ENCODE measurements around the gene TMEM184A. TPM values are rescaled to one million over a fixed set of nuclear protein-coding genes. Genes with fewer than 3 reads are reported as not detected.
A peak's percentile ranks its signal among the peaks of the same experiment; 100 is the strongest.
"Not testable (repeated sequence)": the region's sequence is repeated elsewhere in the genome, so short reads cannot be mapped to it uniquely, and the experiment has no call there.

TMEM184A gene
- total and polyA plus RNA-seq, 2 of the 13 experiments (the other 11 are each of a cell fraction or from before 2014, with no cell fraction given): 9.5 to 20.4 TPM

GRCh38 chr7:1515509-1515967, 40.5 kb downstream of the TMEM184A start (continued):
- TF ChIP-seq, protein P1, sequence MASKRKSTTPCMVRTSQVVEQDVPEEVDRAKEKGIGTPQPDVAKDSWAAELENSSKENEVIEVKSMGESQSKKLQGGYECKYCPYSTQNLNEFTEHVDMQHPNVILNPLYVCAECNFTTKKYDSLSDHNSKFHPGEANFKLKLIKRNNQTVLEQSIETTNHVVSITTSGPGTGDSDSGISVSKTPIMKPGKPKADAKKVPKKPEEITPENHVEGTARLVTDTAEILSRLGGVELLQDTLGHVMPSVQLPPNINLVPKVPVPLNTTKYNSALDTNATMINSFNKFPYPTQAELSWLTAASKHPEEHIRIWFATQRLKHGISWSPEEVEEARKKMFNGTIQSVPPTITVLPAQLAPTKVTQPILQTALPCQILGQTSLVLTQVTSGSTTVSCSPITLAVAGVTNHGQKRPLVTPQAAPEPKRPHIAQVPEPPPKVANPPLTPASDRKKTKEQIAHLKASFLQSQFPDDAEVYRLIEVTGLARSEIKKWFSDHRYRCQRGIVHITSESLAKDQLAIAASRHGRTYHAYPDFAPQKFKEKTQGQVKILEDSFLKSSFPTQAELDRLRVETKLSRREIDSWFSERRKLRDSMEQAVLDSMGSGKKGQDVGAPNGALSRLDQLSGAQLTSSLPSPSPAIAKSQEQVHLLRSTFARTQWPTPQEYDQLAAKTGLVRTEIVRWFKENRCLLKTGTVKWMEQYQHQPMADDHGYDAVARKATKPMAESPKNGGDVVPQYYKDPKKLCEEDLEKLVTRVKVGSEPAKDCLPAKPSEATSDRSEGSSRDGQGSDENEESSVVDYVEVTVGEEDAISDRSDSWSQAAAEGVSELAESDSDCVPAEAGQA (IDR thresholded peaks at IDR 0.05; ENCODE audit: low read depth): 0 out of 2 replicates have a peak, but pooled peaks have one; percentile 52
- TF ChIP-seq, protein P1 (CRISPR knock-in tag; IDR thresholded peaks at IDR 0.05; ENCODE audit: borderline replicate concordance): not testable (repeated sequence)
- TF ChIP-seq HNF4G (IDR thresholded peaks at IDR 0.05; ENCODE audit: borderline replicate concordance, low read depth, low read length): 0 out of 2 replicates have a peak, but pooled peaks have one; percentile 26
- not testable (repeated sequence) for TF ChIP-seq HNF4G (CRISPR knock-in tag; IDR thresholded peaks at IDR 0.05; ENCODE audit: borderline replicate concordance, low read depth)
- 0 out of 2 replicates have a peak, but pooled peaks have one; percentile 26 for TF ChIP-seq SP4 (CRISPR knock-in tag; IDR thresholded peaks at IDR 0.05)
- TF ChIP-seq, protein P2, sequence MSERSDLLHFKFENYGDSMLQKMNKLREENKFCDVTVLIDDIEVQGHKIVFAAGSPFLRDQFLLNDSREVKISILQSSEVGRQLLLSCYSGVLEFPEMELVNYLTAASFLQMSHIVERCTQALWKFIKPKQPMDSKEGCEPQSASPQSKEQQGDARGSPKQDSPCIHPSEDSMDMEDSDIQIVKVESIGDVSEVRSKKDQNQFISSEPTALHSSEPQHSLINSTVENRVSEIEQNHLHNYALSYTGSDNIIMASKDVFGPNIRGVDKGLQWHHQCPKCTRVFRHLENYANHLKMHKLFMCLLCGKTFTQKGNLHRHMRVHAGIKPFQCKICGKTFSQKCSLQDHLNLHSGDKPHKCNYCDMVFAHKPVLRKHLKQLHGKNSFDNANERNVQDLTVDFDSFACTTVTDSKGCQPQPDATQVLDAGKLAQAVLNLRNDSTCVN (CRISPR knock-in tag; IDR thresholded peaks at IDR 0.05; ENCODE audit: borderline replicate concordance): peak; percentile 55
- peak; percentile 56 for TF ChIP-seq ZNF350 (CRISPR knock-in tag; IDR thresholded peaks at IDR 0.05; ENCODE audit: borderline replicate concordance, low read depth)
- TF ChIP-seq ESRRA (CRISPR knock-in tag; IDR thresholded peaks at IDR 0.05; ENCODE audit: low read depth): peak; percentile 100
- TF ChIP-seq HOXA3 (CRISPR knock-in tag; IDR thresholded peaks at IDR 0.05): peak; percentile 84; the same call in 1 of the 2 replicates
- TF ChIP-seq, protein P3, sequence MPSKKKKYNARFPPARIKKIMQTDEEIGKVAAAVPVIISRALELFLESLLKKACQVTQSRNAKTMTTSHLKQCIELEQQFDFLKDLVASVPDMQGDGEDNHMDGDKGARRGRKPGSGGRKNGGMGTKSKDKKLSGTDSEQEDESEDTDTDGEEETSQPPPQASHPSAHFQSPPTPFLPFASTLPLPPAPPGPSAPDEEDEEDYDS (CRISPR knock-in tag; IDR thresholded peaks at IDR 0.05): 0 out of 2 replicates have a peak, but pooled peaks have one; percentile 13
- peak; percentile 54; the same call in 1 of the 2 replicates for TF ChIP-seq ZBTB38 (CRISPR knock-in tag; IDR thresholded peaks at IDR 0.05)
- TF ChIP-seq ZNF768 (CRISPR knock-in tag; IDR thresholded peaks at IDR 0.05): 0 out of 2 replicates have a peak, but pooled peaks have one; percentile 15
- TF ChIP-seq ZNF430 (CRISPR knock-in tag; IDR thresholded peaks at IDR 0.05): peak; percentile 63; the same call in 1 of the 2 replicates
- TF ChIP-seq SMAD3 (CRISPR knock-in tag; IDR thresholded peaks at IDR 0.05): peak; percentile 50; the same call in 1 of the 2 replicates
- TF ChIP-seq KDM6A (CRISPR knock-in tag; IDR thresholded peaks at IDR 0.05; ENCODE audit: low read depth): peak; percentile 38; the same call in 1 of the 2 replicates
- TF ChIP-seq ZBTB7A (CRISPR knock-in tag; IDR thresholded peaks at IDR 0.05): peak; percentile 80; the same call in 1 of the 2 replicates
- peak; percentile 51; the same call in 1 of the 2 replicates for TF ChIP-seq ZFY (CRISPR knock-in tag; IDR thresholded peaks at IDR 0.05)
- TF ChIP-seq SOX5 (CRISPR knock-in tag; IDR thresholded peaks at IDR 0.05; ENCODE audit: borderline replicate concordance): peak; percentile 78
- peak; percentile 90 for TF ChIP-seq PITX1 (CRISPR knock-in tag; IDR thresholded peaks at IDR 0.05)
- peak; percentile 30; the same call in 1 of the 2 replicates for TF ChIP-seq ZNF501 (CRISPR knock-in tag; IDR thresholded peaks at IDR 0.05)
- TF ChIP-seq FOXJ3 (CRISPR knock-in tag; IDR thresholded peaks at IDR 0.05; ENCODE audit: borderline replicate concordance): 0 out of 2 replicates have a peak, but pooled peaks have one; percentile 39
- 0 out of 2 replicates have a peak, but pooled peaks have one; percentile 52 for TF ChIP-seq JUND (CRISPR knock-in tag; IDR thresholded peaks at IDR 0.05)
- peak; percentile 53; the same call in 1 of the 2 replicates for TF ChIP-seq TBX3 (IDR thresholded peaks at IDR 0.05; ENCODE audit: borderline replicate concordance)

All from HepG2 (cell line).